Measurements from ENCODE around the gene ABAT. TPM values are rescaled to one million over a fixed set of nuclear protein-coding genes. Genes with fewer than 3 reads are reported as not detected.

ABAT gene
- total RNA-seq: 1.4 and 2.6 TPM in 2 replicates

DNA sequence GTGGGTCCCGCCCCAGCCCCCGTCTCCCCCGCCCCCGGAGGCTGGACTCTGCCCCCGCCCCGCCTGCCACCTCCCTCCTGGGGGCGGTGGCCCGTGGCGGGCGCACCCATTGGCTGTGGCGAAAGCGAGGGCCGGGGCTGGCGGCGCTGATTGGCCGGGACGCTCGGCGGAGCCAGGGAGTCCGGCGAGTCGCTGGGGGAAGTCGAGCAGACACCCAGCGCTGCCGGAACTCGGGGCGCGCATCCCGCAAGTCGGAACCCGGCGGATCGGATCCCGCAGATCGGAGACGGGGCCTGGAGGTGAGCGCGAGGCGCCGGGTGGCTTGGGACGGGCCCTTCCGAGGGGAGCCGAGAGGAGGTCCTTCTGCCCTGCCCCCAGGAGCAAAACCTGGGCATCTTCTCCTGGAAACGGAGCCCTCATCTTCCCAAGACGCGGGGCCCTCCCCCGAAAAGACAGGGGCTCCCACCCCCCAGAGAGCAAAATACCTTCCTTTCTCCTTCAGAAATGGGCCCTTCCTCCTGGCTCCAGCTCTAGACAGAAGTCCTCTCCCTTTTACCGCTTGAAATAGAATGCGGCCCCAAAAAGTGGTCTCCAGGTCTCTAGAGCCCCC, at the start of gene ABAT:
TSS of gene ABAT (plus strand) at position 205 of the 610 bp plus-strand sequence. CDS start 61,123 bp downstream, outside the sequence.
- FAIRE-seq: no peak

DNA sequence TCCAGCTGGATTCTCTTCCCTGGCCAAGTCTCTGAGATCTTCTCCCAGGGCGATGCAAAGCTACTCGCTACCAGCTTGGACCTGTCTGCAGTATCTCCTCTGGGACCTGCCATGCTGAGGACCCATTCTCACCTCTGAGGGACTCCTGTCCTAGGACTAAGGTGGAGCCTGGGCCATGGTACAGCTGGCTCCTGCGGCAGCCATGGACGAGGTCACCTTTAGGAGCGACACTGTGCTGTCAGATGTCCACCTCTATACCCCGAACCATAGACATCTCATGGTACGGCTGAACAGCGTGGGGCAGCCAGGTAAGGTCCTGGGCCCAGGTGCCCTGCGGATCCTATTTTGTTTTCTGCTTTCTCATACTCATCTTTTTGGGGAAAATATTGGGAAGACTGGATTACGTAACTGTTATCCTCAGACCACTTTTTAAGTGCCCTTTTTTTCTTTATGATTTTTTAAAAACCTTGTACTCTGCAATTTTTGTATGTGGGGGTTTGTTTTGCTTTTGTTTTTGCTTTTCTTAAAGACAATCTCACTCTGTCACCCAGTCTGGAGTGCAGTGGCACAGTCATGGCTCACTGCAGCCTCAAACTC, 48.8 kb upstream of the ABAT start:
- Histone ChIP-seq H3K27me3 (ENCODE audit: control insufficient read depth, insufficient read depth, low read length) (no peaks in the 10 kb centered on the region), H3K36me3 (ENCODE audit: control insufficient read depth, insufficient read depth, low read length) (peaks cover 33% of the 10 kb centered on the region), H3K4me3 (ENCODE audit: low read depth, low read length) (no peak overlapping the region)
- DNase-seq (ENCODE audit: low read depth) (no peak), FAIRE-seq (no peak)
- TF ChIP-seq, protein P1, sequence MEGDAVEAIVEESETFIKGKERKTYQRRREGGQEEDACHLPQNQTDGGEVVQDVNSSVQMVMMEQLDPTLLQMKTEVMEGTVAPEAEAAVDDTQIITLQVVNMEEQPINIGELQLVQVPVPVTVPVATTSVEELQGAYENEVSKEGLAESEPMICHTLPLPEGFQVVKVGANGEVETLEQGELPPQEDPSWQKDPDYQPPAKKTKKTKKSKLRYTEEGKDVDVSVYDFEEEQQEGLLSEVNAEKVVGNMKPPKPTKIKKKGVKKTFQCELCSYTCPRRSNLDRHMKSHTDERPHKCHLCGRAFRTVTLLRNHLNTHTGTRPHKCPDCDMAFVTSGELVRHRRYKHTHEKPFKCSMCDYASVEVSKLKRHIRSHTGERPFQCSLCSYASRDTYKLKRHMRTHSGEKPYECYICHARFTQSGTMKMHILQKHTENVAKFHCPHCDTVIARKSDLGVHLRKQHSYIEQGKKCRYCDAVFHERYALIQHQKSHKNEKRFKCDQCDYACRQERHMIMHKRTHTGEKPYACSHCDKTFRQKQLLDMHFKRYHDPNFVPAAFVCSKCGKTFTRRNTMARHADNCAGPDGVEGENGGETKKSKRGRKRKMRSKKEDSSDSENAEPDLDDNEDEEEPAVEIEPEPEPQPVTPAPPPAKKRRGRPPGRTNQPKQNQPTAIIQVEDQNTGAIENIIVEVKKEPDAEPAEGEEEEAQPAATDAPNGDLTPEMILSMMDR (IDR thresholded peaks at IDR 0.05; ENCODE audit: insufficient read depth, low read length, severe bottlenecking): no peak

More for the DNA sequence above, at the start of gene ABAT:
- DNase-seq (ENCODE audit: low read depth): peak; percentile 63
- Histone ChIP-seq H3K36me3 (ENCODE audit: control insufficient read depth, insufficient read depth, low read length) (no peaks in the 10 kb centered on the region), H3K27me3 (ENCODE audit: control insufficient read depth, insufficient read depth, low read length) (no peaks in the 10 kb centered on the region), H3K4me3 (ENCODE audit: low read depth, low read length) (peak within 1 kb of the TSS; percentile 46)
- TF ChIP-seq, protein P1 (IDR thresholded peaks at IDR 0.05; ENCODE audit: insufficient read depth, low read length, severe bottlenecking): no peak

DNA sequence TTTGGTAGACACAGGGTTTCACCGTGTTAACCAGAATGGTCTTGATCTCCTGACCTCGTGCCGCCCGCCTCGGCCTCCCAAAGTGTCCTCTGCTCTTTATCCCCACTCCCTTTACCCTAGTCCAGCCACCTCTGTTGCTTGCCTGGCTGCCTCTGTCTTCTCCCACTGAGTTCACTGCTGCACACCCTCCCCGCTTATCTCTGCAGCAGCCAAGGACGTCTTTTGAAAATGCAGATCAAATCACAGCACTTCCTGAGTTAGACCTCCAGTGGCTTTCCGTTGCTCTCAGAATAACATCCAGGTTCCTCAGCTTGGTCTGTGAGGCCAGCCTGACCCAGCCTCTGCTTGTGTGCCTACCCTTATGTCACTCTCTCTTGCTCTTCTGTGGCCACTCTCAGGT, 47.5 kb upstream of the ABAT start:
- FAIRE-seq (no peak), DNase-seq (ENCODE audit: low read depth) (no peak)
- Histone ChIP-seq H3K27me3 (ENCODE audit: control insufficient read depth, insufficient read depth, low read length) (no peaks in the 10 kb centered on the region), H3K36me3 (ENCODE audit: control insufficient read depth, insufficient read depth, low read length) (peaks cover 38% of the 10 kb centered on the region), H3K4me3 (ENCODE audit: low read depth, low read length) (no peak overlapping the region)
- TF ChIP-seq, protein P1 (IDR thresholded peaks at IDR 0.05; ENCODE audit: insufficient read depth, low read length, severe bottlenecking): no peak

DNA sequence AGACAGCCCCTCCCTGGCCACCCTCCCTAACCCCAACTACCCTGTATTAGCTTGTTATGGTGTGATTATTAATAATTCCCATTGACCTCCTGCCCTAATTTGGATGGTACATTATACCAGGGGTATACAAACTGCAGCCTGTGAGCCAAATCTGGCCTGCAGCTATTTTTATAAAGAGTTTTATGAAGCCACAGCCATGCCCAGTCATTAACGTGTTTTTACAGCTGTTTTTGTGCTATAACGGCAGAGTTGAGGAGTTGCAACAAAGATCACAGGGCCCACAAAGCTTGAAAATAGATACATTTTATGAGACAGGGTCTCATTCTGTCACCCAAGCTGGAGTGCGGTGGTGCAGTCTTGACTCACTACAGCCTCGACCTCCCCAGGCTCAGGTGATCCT, 47.0 kb upstream of the ABAT start:
- peaks cover 39% of the 10 kb centered on the region for H3K36me3 ChIP-seq (ENCODE audit: control insufficient read depth, insufficient read depth, low read length)
- DNase-seq (ENCODE audit: low read depth) (no peak), FAIRE-seq (no peak)
- no peaks in the 10 kb centered on the region for H3K27me3 ChIP-seq (ENCODE audit: control insufficient read depth, insufficient read depth, low read length)
- no peak overlapping the region for H3K4me3 ChIP-seq (ENCODE audit: low read depth, low read length)
- TF ChIP-seq, protein P1 (IDR thresholded peaks at IDR 0.05; ENCODE audit: insufficient read depth, low read length, severe bottlenecking): no peak

DNA sequence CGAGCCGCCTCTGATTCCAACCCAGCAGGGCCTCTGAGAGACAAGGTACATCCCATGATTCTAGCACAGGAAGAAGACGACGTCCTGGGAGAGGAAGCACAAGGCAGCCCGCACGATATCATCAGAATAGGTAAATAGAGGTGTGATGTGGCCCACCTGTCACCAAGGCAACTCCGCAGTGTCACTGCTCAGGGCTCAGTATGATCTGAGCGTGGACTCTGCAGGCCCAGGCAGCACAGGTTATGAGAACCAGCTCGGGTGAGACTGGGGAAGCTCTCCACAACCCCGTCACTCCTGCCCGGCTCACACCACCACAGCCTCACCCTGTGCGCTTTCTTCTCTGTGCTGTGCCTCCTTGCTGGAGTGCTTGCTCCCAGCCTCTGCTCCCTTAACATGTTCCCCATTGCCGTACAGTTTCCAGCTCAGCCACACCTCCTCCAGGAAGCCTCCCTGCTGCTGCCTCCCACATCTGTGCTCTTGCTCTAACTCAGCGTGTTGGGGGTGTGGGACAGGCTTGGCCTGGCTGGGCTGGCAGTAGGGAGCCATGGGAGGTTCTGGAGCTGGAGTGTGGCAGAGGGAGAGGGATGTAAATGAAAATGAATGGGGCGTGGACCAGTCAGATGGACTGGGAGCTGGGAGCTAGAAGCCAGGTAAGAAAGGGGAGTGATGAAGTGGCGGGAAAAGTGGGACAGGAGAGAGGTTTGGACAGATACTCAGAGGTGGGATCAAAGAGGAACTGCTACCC, 45.3 kb upstream of the ABAT start:
- H3K27me3 ChIP-seq (ENCODE audit: control insufficient read depth, insufficient read depth, low read length): no peaks in the 10 kb centered on the region
- no peak overlapping the region for H3K4me3 ChIP-seq (ENCODE audit: low read depth, low read length)
- no peak for DNase-seq (ENCODE audit: low read depth)
- TF ChIP-seq, protein P1 (IDR thresholded peaks at IDR 0.05; ENCODE audit: insufficient read depth, low read length, severe bottlenecking): no peak
- FAIRE-seq: no peak
- H3K36me3 ChIP-seq (ENCODE audit: control insufficient read depth, insufficient read depth, low read length): peaks cover 41% of the 10 kb centered on the region

All from bronchial epithelial cell (primary cell).